ENCODE data around the gene TFPI.
"Not testable (repeated sequence)": the region's sequence is repeated elsewhere in the genome, so short reads cannot be mapped to it uniquely, and the experiment has no call there.

Gene TFPI

GRCh38 chr2:187552828-187553681 is 1.2 kb downstream of the TFPI start:
- peak; percentile 95 for DNase-seq (ENCODE audit: low read depth)

DNA sequence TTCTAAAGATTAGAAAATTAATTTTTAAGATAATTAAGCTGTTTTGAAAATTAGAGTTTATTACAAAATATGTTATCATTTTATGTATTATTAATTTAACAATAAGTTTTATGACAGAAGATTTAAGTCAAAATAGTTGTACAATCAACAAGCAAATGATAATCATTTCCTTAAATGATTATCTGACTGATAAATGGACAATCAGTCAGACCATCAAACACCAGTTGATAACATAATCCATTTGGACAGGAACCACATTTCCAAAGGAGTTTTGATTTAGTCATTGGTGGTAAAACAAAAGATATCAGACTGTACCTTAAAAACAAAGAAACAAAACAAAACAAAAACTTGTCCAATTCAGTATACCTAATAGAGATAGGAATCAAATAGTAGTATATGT is 1.9 kb downstream of the TFPI start:
- no peak for DNase-seq (ENCODE audit: low read depth)

- no peak for DNase-seq (ENCODE audit: low read depth)
Measured at GRCh38 chr2:187550857-187551256, 3.4 kb downstream of the TFPI start.

DNA sequence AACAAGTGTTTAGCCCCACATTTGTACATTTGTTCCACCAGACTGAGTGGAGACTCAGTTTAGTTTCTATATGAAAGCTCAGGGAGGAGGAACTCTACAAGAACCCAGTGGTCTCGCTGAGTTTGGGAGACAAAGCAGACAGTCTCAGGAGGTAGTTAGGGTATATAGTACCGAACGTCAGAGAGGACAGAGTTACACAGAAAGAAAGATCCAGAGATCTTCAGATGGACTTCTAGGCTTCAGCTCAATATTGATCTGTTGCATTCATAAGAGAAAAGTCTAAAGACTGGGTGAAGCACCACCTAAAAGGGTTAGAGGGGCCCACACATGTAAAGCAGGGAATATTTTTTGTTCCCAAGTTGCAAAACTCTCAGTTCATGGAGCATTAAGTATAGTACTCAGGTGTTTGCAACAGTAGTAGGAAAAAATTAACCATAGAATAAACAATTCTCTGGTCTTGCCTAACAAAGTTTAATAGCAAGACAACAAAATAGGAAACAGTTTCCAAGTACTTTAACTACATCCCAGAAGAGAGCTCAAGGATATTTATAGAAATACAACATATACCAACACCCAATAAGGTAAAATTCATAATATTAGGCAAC is 4.2 kb downstream of the TFPI start:
- no peak for DNase-seq (ENCODE audit: low read depth)

DNA sequence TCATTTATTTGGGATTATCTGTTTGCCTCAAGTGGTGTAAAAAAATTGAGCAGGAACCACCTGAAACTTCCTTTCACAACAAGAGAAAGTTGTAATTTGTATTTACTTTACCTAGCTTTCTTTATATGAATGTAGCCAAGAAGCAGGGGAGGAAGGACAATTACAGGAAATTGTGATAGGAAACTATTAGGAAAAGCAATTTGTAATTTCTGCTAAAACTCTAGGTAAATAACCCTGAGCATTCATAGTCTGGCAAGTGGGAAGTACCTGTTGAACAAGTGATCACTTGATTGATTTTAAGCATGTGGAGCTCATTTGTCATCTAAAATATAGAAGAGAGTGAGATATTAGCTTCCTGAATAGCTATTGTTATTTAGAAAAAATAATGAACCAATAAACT is 5.0 kb downstream of the TFPI start:
- no peak for DNase-seq (ENCODE audit: low read depth)

GRCh38 chr2:187548656-187549055 is 5.6 kb downstream of the TFPI start:
- no peak for DNase-seq (ENCODE audit: low read depth)

DNA sequence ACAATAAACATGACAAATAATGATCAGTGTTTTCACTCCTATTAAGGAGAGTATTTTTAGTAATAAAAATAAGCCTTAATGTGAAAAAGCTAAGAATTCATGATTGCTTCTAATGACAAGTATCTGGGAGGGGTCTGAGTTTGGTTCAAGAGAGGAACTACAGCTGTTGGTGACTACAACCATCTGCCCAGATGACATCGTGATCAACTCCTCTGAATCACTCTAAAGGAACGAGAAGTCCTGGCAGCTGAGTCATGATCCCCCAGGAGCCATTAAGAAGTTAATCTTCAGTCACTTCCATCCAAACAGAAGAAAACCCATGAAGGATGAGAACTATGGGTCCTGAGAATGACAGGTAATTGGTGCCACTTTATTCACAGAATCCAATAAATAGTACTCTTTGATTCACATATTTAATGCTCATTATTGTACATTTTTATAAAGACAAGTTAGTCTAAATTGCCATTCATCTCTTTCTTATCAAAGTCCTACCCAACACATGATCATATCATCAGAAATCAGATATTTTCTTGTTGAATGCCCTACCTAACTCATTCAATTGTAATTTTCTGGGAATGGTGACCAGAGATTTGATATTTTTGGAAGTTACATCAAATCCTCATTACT is 6.8 kb downstream of the TFPI start:
- DNase-seq (ENCODE audit: low read depth), result peak; percentile 99

GRCh38 chr2:187546762-187547333 is 7.4 kb downstream of the TFPI start:
- DNase-seq (ENCODE audit: low read depth), result peak; percentile 51

GRCh38 chr2:187545238-187545751 is 8.9 kb downstream of the TFPI start:
- DNase-seq (ENCODE audit: low read depth), result peak; percentile 39

DNA sequence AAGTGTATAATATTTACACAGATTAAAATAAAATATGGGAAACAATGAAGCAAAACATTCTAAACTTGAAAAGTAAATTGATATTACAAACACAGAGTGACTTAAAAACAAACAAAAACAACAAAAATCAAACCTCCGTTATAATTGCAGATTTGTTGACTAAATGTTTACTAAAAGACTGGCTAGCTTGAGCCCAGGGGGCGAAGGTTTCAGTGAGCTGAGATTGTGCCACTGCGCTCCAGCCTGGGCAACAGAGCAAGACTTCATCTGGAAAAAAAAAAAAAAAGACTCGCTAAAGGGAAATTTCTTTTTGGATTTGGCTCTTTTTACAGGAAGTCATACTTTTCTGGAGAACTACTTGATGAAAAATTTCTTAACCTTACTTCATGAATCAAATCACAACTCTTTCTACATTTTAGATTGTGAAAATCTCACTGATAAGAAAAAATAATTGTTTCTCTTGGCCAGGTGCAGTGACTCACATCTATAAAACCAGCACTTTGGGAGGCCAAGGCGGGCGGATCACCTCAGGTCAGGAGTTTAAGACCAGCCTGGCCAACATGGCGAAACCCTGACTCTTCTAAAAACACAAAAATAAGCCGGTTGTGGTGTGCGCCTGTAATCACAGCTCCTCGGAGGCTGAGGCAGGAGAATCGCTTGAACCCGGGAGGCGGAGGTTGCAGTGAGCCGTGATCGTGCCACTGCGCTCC is 9.7 kb downstream of the TFPI start:
- DNase-seq (ENCODE audit: low read depth), result no peak

- DNase-seq (ENCODE audit: low read depth), result peak; percentile 35
Measured at GRCh38 chr2:187543488-187543887, 10.7 kb downstream of the TFPI start.

GRCh38 chr2:187542123-187542522 is 12.1 kb downstream of the TFPI start:
- peak; percentile 45 for DNase-seq (ENCODE audit: low read depth)

DNA sequence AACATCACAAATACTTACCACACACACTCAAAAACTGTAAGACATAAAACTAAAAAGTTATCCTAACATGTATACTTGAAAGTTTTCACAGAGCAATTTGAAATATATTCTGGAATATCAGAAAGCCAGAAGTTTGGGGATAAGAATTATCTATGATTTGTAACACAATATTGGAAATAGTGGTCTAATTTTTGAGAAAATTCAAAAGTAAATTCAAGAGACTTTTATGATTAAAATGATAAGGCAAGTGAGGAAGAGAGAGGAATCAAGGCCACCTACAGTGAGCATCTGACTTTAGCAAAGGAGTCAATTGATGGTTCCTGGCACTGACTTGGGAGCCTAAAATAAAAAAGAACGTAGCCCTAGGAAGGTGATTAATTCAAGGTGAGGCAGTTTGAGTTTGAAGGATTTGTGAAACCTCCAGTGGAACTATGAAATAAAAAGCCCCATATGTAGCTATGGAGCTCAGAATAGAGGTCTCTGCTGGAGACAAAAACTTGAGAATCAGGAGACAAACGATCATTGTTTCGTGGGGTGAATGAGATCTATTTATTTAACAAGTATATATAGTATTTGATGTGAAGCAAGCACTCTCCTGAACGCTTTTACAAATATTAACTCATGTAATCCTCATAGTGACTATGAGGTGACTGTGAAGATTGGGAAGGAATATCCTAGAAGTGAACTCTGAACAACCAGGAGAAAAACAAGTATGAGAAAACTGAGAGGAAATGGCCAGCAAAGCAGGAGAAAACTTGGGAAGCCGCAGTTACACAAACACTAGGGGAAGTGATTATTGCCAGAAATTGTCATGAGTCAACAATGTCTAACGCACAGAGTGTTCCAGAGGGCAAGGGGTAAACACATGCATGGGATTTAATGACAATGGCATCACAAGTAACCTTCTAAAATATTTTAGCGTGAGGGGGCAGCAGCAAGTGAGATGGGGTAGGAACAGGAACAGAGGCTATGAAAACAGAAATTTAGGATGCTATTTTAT is 12.8 kb downstream of the TFPI start:
- peak; percentile 91 for DNase-seq (ENCODE audit: low read depth)

DNA sequence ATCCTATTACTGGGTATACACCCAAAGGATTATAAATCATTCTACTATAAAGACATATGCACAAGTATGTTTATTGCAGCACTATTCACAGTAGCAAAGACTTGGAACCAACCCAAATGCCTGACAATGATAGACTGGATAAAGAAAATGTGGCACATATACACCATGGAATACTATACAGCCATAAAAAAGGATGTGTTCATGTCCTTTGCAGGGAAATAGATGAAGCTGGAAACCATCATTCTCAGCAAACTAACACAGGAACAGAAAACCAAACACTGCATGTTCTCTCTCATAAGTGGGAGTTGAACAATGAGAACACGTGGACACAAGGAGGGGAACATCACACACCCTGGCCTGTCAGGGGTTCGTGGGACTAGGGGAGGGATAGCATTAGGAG is 16.0 kb downstream of the TFPI start:
- DNase-seq (ENCODE audit: low read depth), result not testable (repeated sequence)

- not testable (repeated sequence) for DNase-seq (ENCODE audit: low read depth)
Measured at GRCh38 chr2:187535381-187535780, 18.9 kb downstream of the TFPI start.

- DNase-seq (ENCODE audit: low read depth), result no peak
Measured at GRCh38 chr2:187532333-187533120, 21.7 kb downstream of the TFPI start.

DNA sequence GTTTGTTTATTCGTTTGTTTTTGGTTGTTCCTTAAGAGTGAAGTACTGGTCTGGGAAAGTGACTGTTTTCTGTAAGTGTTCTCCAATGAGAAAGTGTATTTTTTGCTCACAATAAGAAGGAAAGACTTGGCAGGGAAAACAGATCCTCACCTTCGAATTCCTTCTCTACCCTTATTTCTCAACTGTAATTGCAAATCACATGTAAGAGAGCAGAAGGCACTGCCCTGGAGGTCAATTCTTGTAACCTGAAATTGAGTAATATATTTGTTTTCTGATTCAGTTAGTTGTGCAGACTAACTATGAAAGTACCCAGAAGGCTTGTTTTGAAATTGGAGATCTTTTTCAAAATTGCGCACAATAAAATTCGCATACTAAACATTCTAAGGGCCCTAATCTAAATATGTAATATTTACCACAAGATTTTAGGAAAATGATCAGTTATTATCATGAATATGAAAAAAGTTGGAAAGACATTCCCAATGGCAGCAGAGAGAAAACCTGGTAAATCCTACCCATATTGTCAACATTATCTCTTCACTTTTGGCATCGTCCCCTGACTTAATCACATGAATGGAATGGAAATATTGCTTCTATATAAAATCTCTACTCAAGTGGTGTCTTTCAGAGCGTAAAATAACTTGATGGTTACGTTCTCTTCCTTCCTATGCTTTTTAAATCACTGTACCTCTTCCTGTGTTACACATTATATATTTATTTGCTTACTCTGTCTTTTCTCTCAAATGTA is 24.1 kb downstream of the TFPI start:
- no peak for DNase-seq (ENCODE audit: low read depth)

GRCh38 chr2:187529248-187529976 is 24.8 kb downstream of the TFPI start:
- DNase-seq (ENCODE audit: low read depth), result no peak

Measured in ELR (cell line).